ENCODE results near the gene TRAF5.

TRAF5 gene

GRCh38 chr1:211328084-211328694 lies 1.6 kb downstream of the TRAF5 start:
- no peak for DNase-seq (ENCODE audit: low read depth, low spot score)

- DNase-seq (ENCODE audit: low read depth, low spot score), result no peak
These were observed 2.3 kb downstream of the TRAF5 start for GRCh38 chr1:211328866-211329475.

- DNase-seq (ENCODE audit: low read depth, low spot score), result no peak
These were observed 3.1 kb downstream of the TRAF5 start for GRCh38 chr1:211329764-211330201.

- DNase-seq (ENCODE audit: low read depth, low spot score), result no peak
These were observed 3.8 kb downstream of the TRAF5 start for GRCh38 chr1:211330282-211330936.

DNA sequence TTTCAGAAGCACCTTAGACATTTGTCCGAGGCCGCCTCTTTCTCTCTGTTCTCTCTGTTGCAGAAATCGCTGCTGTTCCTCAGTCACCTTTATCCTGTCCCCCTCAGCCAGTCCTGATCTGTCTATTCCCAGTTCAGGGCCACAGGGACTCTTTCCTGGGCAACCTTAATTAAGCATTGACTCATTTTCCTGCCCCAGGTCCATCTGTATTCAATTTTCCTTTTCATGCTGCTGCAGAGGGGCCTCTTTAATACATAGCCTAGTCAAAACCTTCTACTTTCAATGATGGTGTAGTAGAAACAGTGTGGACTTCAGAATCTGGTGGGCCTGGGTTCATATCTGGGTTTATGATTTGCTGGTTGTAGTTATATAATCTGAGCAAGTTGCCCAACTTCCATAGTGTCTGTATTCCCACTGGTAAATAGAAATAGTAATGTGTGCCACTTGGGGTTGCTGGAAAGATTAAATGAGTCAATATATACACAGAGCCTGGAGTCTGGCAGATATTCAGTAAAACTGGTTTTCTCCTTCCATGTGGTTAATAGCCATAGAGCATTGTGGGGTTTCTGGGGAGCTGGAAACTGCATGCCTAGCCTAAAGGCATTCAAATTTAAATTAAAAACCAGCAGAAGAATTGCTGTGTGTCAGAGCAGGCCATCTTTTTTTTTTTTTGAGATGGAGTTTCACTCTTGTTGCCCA lies 4.5 kb downstream of the TRAF5 start:
- DNase-seq (ENCODE audit: low read depth, low spot score), result no peak

GRCh38 chr1:211332036-211332616 lies 5.5 kb downstream of the TRAF5 start:
- DNase-seq (ENCODE audit: low read depth, low spot score), result no peak

DNA sequence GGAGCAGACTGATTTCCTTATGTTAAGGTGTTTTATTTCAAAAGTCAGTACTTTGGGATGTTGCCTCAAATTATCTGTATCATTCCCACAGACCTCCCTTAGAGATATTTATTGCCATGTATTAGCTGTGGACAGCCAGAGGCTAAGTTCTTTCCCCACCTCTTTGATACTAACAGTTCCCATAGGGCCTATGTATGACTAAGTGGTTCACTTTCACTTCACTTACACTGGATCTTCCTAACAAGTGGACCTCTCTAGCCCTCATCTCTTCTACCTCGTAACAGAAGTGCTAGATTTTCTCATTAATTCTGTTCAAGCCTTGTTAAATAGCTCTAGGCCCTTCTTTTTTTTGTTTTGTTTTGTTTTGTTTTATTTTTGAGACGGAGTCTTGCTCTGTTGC lies 6.2 kb downstream of the TRAF5 start:
- no peak for DNase-seq (ENCODE audit: low read depth, low spot score)

GRCh38 chr1:211333906-211334305 lies 7.3 kb downstream of the TRAF5 start:
- DNase-seq (ENCODE audit: low read depth, low spot score), result no peak

- DNase-seq (ENCODE audit: low read depth, low spot score), result no peak
These were observed 8.4 kb downstream of the TRAF5 start for GRCh38 chr1:211334986-211335385.

- no peak for DNase-seq (ENCODE audit: low read depth, low spot score)
These were observed 9.0 kb downstream of the TRAF5 start for GRCh38 chr1:211335522-211336157.

GRCh38 chr1:211336161-211336560 lies 9.5 kb downstream of the TRAF5 start:
- no peak for DNase-seq (ENCODE audit: low read depth, low spot score)

DNA sequence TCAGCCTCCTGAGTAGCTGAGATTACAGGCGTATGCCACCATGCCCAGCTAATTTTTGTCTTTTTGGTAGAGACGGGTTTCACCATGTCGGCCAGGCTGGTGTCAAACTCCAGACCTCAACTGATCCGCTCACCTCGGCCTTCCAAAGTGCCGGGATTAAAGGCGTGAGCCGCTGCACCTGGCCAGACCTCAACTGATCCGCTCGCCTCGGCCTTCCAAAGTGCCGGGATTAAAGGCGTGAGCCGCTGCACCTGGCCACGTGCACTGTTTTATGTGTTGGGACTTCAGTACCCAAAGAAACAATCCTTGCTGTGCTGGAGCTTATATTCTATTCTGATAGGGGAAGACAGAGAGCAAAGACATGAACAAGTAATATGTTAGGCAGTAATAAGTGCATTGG lies 10.1 kb downstream of the TRAF5 start:
- no peak for DNase-seq (ENCODE audit: low read depth, low spot score)

DNA sequence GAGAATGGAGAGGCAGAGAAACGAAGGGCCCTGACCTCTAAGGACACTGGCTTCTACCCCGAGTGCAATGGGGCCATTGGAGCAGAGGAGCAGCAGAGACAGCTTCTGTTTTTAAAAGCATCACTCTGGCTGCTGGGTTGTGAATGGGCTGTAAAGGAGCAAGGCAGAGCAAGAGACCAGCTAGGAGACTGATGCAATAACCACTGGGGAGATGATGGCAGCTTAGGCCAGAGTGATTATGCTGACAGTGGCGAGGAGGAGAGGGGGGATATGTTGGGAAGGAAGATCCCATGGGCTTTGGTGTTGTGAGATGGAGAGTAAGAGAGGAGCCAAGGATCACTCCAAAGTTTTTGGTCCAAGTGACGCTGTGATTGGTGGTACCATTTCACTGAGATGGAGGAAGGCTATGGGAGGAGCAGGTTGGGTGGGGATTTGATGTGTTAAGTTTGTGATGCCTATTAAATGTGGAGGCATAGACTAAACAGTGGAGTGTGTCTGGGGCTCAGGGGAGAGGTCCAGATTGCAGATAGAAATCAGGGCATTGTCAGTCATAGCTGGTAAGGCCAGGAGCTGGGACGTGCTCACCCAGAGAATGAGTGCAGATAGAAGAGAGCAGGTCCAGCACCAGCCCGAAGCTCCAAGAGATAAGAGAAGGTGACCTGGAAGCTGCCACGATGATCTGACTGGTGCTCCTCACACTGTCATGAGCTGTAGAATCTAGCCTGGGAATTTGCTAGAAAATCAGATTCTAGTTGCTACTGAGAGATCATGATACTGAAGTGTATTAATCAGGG lies 11.0 kb downstream of the TRAF5 start:
- no peak for DNase-seq (ENCODE audit: low read depth, low spot score)

DNA sequence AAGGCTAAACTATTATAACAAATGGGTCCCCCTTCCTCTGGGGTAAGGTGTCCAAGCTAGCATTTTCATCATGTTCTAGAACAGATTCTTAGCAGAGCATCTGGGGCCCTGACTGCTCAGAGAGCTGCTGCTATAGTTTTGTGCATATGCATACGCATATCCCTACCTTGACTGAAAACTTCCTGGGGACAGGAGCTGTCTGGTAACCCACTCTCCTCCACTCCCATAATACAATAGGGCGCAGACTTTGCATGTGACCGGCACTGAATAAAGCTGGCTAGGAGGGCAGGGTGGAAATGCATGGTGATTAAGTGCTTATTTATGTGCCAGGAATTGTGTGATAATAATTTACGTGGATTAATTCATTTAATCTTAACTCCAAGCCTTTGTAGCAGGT lies 11.6 kb downstream of the TRAF5 start:
- DNase-seq (ENCODE audit: low read depth, low spot score), result no peak

GRCh38 chr1:211339631-211340041 lies 13.0 kb downstream of the TRAF5 start:
- no peak for DNase-seq (ENCODE audit: low read depth, low spot score)

GRCh38 chr1:211340622-211341507 lies 14.2 kb downstream of the TRAF5 start:
- DNase-seq (ENCODE audit: low read depth, low spot score), result no peak

GRCh38 chr1:211341999-211342398 lies 15.4 kb downstream of the TRAF5 start:
- no peak for DNase-seq (ENCODE audit: low read depth, low spot score)

- DNase-seq (ENCODE audit: low read depth, low spot score), result no peak
These were observed 17.0 kb downstream of the TRAF5 start for GRCh38 chr1:211343607-211344006.

DNA sequence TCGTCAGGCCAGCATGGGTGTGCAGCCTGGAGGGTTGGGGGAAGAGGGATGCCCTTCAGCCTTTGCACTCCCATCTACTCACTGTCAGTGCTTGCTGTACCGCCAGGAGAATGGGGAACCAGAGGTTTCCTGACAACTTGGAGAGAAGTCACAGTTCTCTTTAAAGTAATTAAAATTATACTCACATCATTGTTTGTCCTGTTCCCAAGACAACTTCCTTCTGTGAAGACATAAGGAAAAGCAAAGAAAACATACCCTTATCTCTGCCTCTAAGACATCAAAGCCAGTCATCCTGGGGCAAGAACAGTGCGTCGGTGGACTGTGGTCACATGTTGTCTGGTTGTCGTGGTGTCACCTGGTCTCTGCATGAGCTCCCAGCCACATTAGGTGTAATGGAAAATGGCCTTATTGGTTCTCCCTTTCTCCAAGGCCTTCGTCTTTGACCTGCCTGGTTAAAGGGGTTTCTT lies 17.6 kb downstream of the TRAF5 start:
- no peak for DNase-seq (ENCODE audit: low read depth, low spot score)

DNA sequence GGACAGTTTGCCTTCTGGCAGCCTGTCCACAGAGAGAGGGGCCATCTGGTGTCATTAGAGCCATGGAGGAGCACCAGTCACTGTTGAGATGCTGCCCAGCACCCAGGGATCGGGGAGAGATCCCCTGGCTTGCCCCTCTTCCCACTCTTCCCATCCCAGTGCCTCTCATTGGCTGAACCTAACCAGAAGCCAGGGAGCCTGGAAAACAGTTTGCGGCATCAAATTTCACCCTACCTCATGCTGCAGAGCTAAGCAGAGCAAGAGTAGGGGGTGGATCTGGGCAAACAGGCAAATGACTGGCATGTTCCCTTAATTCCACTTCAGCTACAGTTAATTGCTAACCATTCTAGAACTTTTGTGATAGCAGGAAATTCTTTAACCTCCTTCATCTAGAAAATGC lies 19.1 kb downstream of the TRAF5 start:
- no peak for DNase-seq (ENCODE audit: low read depth, low spot score)
